ENCODE data around the gene HIPK3. TPM values are rescaled to one million over a fixed set of nuclear protein-coding genes. Genes with fewer than 3 reads are reported as not detected.

The HIPK3 gene
- total and polyA plus RNA-seq, 10 of the 15 experiments (the other 5 are each of a cell fraction or from before 2014, with no cell fraction given) = 3.4 to 26.5 (median 13.6) TPM

- TF ChIP-seq PRDM15 (CRISPR knock-in tag; IDR thresholded peaks at IDR 0.05) (no peak), HDGF (IDR thresholded peaks at IDR 0.05) (peak; percentile 31; the same call in 1 of the 2 replicates), E2F8 (IDR thresholded peaks at IDR 0.05; ENCODE audit: low read depth, partially characterized antibody) (no peak), RELA (IDR thresholded peaks at IDR 0.05; ENCODE audit: borderline replicate concordance, partially characterized antibody) (peak; percentile 8), RAD21 (IDR thresholded peaks at IDR 0.05; ENCODE audit: insufficient read depth, low read depth, low read length) (peak; percentile 30; the same call in 1 of the 2 replicates), PBX3 (IDR thresholded peaks at IDR 0.05; ENCODE audit: insufficient replicate concordance, low read depth, low read length) (no peak), KLF5 (IDR thresholded peaks at IDR 0.05; ENCODE audit: partially characterized antibody) (peak; percentile 7), USF1 (IDR thresholded peaks at IDR 0.05; ENCODE audit: borderline replicate concordance, extremely low read length, insufficient read depth, low read depth, low read length) (no peak), STAT1 (conservative IDR thresholded peaks at IDR 0.05) (no peak), NFIC (IDR thresholded peaks at IDR 0.05; ENCODE audit: low read depth, low read length) (no peak), NFXL1 (IDR thresholded peaks at IDR 0.05; ENCODE audit: borderline replicate concordance) (no peak), EP300 (IDR thresholded peaks at IDR 0.05; ENCODE audit: borderline replicate concordance in 1 of 2, control insufficient read depth in 1 of 2, low read depth in 2 of 2, low read length in 2 of 2) (no peak), FOXK2 (IDR thresholded peaks at IDR 0.05) (no peak), IKZF1 (conservative IDR thresholded peaks at IDR 0.05) (peak; percentile 74), BCLAF1 (IDR thresholded peaks at IDR 0.05) (0 out of 2 replicates have a peak, but pooled peaks have one; percentile 12), JUNB (IDR thresholded peaks at IDR 0.05) (no peak), CBX5 (IDR thresholded peaks at IDR 0.05; ENCODE audit: low read depth) (no peak; the same call in 1 of the 2 replicates)
Observed at GRCh38 chr11:33257160-33257896, at the start of gene HIPK3 (continued).
